Hematopoietic multipotent progenitor cell treated with erythropoietin and hydrocortisone succinate and interleukin-3 and kit ligand, for 6 days (in vitro differentiated cells): Measurements from ENCODE around the gene NFASC.

Experiments used
- DNase-seq: peaks from one replicate; pipeline ENCODE4 v3.0.0-alpha.2; 2015

Gene NFASC

DNA sequence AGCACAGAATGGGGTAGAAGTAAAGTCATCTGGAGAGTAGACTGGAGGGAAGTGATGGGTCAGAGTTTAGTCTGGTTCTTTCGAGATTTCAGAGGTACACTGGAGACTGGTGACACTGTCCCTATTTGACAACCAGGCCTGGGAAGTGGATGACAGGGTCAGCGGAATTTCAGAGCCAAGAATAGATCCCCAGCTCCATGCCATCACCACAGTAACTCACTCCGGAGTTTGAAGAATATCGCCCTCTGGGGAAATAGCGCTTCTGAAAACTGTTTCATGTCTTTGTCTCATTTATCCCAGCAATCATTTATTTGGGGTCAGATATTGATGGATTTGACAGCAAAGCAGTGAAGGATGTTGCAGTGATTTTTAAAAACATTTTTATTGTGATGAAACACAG is 7.6 kb upstream of the NFASC start:
- DNase-seq = no peak

GRCh38 chr1:204863730-204864129 is 6.9 kb upstream of the NFASC start:
- DNase-seq = no peak

DNA sequence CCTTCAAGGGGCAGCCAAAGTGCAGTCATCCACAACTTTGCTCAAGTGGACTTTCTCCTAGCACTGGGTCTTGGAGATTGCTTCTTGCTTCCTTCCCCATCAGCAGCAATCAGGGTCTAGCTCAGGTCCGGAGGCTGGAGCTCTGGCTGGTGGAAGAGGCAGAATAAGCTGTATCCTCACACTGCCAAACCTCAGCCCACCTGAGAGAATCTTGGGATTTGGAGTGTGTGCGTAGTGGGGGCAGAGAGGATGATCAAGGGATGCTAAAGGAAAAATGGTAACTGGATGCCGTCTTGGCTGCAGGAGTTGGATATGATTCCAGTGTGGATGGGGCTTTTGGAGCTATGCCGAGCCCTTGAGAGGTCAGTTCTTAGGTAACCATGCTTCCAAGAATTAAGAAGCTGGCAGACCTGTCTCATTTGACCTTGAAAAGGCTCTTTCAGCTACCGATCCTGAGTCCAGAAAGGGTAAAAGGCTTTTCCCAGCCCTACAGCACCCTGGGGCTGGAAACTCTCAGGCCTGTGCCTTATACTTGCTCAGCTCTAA is 4.5 kb upstream of the NFASC start:
- DNase-seq = no peak

DNA sequence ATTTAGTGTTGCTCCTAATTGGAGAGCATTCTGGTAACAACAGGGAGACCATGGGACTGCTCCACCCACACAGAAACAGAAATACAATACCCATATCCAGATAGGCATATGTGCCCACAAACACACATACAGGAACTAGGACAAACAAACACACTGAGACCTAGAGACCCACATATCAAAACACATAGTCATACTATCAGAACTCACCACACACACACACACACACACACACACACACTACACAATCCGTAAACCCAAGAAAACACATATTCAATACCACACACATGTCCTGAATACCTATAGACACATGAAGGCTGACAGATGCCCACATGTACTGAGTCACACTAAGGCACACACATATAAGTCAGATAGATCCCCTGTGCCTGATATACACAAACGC is 3.5 kb upstream of the NFASC start:
- DNase-seq = no peak

GRCh38 chr1:204867666-204868339 is 2.9 kb upstream of the NFASC start:
- no peak for DNase-seq

GRCh38 chr1:204868340-204868700 is 2.3 kb upstream of the NFASC start:
- no peak for DNase-seq

DNA sequence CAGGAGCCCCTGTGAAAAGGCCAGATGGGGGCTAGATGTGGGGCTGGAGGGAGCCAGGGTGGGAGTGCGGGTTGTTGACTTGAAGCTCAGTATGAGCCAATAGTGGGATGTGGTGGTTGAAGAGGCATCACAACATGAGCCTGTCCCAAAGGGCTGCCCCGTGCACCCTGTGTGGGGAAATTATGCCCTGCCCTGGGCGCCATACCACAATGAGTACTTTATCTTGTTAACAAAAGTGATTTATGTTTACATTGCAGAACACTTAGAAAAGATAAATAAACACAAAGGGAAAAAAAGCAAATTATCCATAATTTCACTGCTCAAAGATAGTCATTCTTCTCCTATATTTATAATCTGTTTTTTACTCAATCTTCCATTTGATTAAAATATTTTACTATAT is 1.6 kb upstream of the NFASC start:
- no peak for DNase-seq

DNA sequence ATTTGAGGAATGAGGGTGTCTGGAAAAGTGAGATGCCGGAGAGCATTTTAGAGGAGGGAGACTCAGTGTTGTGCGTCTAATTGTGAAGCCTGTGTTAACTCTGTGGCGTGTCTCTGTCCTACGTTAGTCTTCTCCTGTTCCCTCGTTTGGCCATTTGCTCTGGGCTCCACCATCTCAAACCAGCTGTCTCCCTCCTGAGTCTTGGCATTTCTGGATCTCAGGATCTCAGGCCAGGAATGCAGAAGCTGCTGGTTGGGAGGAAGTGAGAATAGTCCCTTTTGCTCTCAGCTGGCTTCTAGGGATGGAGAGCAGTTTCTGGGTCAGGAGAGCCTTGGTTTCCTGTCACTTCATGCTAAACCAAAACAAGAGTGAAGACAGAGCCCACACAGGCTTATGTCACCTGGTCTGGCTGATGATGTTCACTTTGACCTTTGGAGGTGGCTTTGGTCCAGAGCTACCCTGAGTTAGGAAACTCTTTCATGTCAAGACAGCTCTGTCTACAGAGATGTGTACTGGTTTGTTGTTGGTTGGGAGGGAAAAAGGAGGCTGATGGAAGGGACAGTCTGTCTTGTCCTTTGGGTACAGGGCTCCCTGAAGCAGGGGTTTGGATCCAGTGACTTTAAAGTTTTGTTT is 859 bp downstream of the NFASC start:
- no peak for DNase-seq

GRCh38 chr1:204872262-204872881 is 1.7 kb downstream of the NFASC start:
- no peak for DNase-seq

GRCh38 chr1:204873176-204873575 is 2.5 kb downstream of the NFASC start:
- no peak for DNase-seq

- DNase-seq = no peak
Observed at GRCh38 chr1:204873714-204874113, 3.1 kb downstream of the NFASC start.

DNA sequence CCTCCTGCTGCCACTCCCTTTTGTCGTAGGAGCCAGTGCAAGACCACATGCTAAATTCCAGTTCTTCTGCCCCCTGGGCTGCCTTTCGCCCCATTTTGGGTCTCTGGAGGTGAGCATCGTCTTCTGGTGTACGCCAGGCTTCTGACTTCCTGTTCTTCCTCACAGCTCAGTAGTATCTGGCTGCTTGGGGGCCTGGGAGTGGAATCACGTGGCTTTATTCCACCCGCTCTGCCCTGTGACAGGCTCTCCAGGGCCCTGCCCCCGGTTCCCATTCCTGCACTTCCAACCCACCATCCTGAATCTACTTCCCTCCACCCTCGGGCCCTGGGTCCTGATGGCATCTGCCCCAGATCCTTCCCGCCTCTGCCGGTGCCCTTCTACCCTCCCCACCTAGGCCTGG is 3.6 kb downstream of the NFASC start:
- DNase-seq = no peak

DNA sequence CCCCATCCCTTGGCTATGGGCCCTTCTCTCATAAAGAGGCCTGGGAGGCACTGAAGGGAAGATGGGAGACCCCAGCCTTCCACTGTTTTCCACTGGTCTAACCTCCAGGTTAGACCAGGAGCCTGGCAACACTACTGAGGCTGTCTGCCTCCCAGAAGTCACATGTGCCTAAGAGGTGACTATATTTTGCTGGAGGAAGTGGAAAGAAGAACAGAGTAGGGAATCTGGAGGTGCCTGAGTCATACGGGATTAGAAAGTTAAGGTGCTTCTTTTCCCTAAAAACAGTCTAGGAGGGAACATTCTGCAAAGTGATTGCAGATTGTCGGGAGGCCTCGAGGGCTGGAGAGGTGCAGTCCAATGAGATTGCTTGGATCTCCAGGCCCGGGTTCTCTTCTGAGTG is 4.6 kb downstream of the NFASC start:
- DNase-seq = no peak

GRCh38 chr1:204878621-204879234 is 8.1 kb downstream of the NFASC start:
- no peak for DNase-seq

- no peak for DNase-seq
Observed at GRCh38 chr1:204879351-204879750, 8.7 kb downstream of the NFASC start.

GRCh38 chr1:204880906-204881305 is 10.2 kb downstream of the NFASC start:
- DNase-seq = no peak

DNA sequence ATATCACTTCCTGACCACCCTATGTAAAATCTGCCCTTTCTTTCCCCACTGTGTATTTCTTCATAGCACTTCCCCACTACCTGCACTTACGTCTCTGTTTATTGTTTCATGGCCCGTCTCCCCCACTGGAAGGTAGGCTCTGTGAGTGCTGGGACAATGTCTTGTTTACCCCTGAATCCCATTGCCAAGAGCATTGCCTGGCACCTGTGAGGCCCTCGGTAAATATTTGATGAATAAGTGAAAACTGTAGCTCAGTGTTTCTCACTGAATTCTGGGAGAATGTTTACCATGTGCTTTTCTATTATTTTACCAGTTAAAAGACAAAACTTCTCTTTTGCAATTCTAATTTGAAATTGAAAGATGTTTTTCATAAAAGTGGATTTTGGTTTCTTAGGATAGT is 11.8 kb downstream of the NFASC start:
- no peak for DNase-seq

DNA sequence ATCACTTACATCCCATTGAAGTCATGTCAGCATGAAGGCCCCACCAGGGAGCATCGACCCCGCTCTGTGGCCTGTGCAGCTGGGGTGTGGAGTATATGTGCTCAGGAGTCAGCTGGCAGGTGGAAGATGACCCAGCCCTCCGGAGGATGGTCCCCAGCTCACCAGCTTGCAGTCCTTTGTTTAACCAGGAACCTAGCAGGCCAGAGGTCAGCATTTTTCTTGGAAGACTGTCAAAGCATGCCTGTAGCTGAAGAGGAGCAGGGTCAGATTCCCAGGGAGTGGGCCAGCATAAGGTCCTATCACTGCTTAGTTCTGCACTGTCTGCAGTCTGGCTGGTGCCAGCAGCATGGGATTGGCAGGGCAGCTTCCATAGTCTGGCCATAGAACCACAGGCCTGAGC is 12.7 kb downstream of the NFASC start:
- DNase-seq = no peak

DNA sequence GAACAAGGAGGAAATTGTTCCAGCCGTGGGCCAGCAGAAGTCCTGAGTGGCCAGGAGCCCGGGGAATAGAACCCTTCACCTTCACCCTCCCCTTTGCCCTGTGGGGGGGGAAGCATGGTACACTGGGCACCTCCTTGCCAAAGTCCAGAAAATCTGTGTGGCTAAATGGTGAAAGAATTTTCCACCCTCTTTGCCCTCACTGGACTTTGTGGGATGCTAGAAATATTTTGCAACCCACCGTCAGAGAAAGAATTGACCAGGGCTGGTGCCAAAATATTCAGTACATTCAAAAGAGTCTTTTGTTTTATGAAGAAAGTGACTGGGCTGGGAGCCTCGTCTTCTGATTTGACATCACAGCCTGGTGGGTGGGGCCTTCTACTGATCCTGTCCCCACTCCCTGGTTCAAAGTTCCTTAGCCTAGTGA is 14.6 kb downstream of the NFASC start:
- no peak for DNase-seq

- DNase-seq = no peak
Observed at GRCh38 chr1:204885790-204886189, 15.1 kb downstream of the NFASC start.

DNA sequence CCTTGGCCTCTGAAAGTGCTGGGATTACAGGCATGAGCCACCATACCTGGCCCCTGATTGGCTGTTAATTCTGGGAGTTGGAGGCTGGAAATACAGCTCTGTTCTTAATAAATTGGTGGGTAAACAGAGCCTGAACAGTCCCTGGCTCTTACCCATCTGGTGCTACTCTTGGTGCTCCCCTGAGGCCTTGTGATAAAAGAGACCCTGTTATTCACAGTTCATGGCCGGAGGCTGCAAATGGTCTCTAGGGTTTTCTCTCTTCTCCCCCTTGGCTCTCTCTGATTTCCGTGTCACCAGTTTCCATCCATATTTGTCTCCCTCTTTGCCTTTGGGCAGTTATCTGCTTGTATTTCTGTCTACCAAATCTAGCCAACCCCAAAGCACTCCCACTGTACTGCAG is 17.2 kb downstream of the NFASC start:
- DNase-seq = no peak

DNA sequence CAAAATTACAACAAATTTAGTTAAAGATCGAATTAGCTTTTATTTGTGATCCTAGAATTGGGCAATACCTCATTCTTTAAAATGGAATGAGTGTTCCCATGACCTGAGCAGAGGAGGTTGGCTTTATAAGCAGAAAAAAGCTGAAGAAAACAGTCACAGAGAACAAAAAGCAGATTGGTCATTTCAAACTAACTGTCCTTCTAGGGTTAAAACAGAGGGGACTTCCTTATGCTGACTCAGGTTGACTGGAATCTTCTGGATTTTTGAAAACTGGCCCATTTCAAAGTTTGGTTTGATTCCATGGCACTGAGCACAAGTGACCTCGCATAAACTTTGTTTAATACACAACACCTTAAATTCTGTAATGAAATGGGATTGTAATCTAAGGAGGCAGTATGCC is 17.6 kb downstream of the NFASC start:
- DNase-seq = no peak

DNA sequence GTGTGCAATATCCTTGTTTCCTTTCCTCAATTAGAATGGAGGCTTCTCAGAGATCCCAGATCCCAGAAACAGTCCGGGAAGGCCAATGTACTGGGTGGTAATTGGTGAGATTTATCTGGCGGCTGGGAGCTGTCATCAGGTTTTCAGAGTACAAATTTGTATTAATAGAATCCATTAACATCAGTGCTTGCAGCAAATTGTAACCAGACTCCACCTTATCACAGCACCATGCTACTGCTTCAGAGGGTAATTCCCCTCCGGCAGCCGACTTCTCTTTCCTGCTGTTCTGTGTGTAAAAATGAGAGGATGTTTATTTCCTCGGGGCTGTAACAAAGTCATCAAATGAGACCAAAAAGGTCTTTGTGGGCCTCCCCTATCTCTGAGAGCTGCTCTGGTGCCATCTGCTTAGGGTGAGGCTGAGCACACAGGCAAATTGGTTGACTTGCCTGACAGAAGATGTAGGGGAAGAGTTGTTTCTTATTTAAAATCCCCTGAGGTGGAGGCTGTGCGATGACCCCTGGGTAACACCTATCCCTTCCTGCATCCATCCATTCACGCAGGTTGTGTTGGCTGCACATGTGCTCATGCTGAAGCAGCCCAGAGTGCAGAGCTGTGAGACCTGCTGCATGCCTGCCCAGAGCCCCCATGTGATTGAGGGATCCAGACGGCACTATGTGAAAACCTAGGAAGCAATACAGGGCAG is 19.2 kb downstream of the NFASC start:
- DNase-seq = no peak
